K562 (cell line): Measurements from ENCODE around the gene PARD3. TPM values are rescaled to one million over a fixed set of nuclear protein-coding genes. Genes with fewer than 3 reads are reported as not detected.

Source experiments
- ARID4B ChIP-seq: sonication (generic); formaldehyde crosslinking; IDR thresholded peaks from 2 replicates; pipeline ENCODE4 v1.8.0; 2022; ENCODE audit warnings: mild to moderate bottlenecking, missing genetic modification reagents
- BCL6 ChIP-seq: fragments of 250-450 bp; sonication (Bioruptor Pico); IDR thresholded peaks from 2 replicates; pipeline ENCODE4 v1.4.0; 2020
- CTCFL ChIP-seq: IDR thresholded peaks from 2 replicates; pipeline ENCODE4 v1.6.1; 2011; ENCODE audit warnings: borderline replicate concordance, low read depth, mild to moderate bottlenecking, moderate library complexity, low read length; ENCODE audit not compliant: insufficient read depth, poor library complexity, severe bottlenecking
- E2F1 ChIP-seq: sonication (generic); formaldehyde crosslinking; IDR thresholded peaks from 2 replicates; pipeline ENCODE4 v1.8.1; 2023; ENCODE audit warnings: mild to moderate bottlenecking, missing genetic modification reagents, moderate library complexity
- ETV1 ChIP-seq: fragments of 450-650 bp; conservative IDR thresholded peaks from 2 replicates; pipeline ENCODE4 v1.6.1; 2016; ENCODE audit warnings: missing genetic modification characterization, control low read depth, low read depth, missing compliant biosample characterization
- FIP1L1 ChIP-seq: fragments of 200-400 bp; formaldehyde crosslinking; IDR thresholded peaks from 2 replicates; pipeline ENCODE4 v1.6.1; 2018; ENCODE audit warnings: mild to moderate bottlenecking, low read depth, low read length; ENCODE audit not compliant: poor library complexity, severe bottlenecking
- HLTF ChIP-seq: fragments of 450-650 bp; IDR thresholded peaks from 2 replicates; pipeline ENCODE4 v1.6.1; 2016
- KAT2B ChIP-seq: IDR thresholded peaks from one replicate; pipeline ENCODE4 v1.6.1; 2012; ENCODE audit warnings: low read depth, mild to moderate bottlenecking, control low read depth, inconsistent platforms, low read length, moderate library complexity
- KAT7 ChIP-seq: sonication (generic); formaldehyde crosslinking; IDR thresholded peaks from 2 replicates; pipeline ENCODE4 v1.8.0; 2022; ENCODE audit warnings: missing genetic modification reagents, mild to moderate bottlenecking, borderline replicate concordance
- MCM2 ChIP-seq: fragments of 450-650 bp; IDR thresholded peaks from 2 replicates; pipeline ENCODE4 v1.6.1; 2017; ENCODE audit warnings: low read depth, mild to moderate bottlenecking
- SMARCA5 ChIP-seq: fragments of 450-650 bp; IDR thresholded peaks from 2 replicates; pipeline ENCODE4 v1.6.1; 2016
- SP1 ChIP-seq: sonication (generic); formaldehyde crosslinking; IDR thresholded peaks from 2 replicates; pipeline ENCODE4 v1.8.1; 2022; ENCODE audit warnings: mild to moderate bottlenecking, missing genetic modification reagents
- SREBF1 ChIP-seq: fragments of 150-350 bp; IDR thresholded peaks from 2 replicates; pipeline ENCODE4 v1.6.1; 2014; ENCODE audit warnings: antibody characterized with exemption, low read depth, low read length, borderline replicate concordance
- SRSF1 ChIP-seq: fragments of 200-400 bp; formaldehyde crosslinking; IDR thresholded peaks from 2 replicates; pipeline ENCODE4 v1.6.1; 2017; ENCODE audit warnings: mild to moderate bottlenecking, low read depth, low read length, moderate library complexity
- TOE1 ChIP-seq, 2 experiments: fragments of 450-650 bp in 1 of 2; sonication (generic) in 1 of 2; formaldehyde crosslinking in 1 of 2; IDR thresholded peaks; 2 replicates each; pipeline versions ENCODE4 v1.7.1 to v1.8.0; 2016 to 2022; ENCODE audit warnings: borderline replicate concordance in 2 of 2, mild to moderate bottlenecking in 2 of 2, antibody characterized with exemption in 1 of 2, inconsistent platforms in 1 of 2, low read depth in 1 of 2, missing genetic modification reagents in 1 of 2, moderate library complexity in 1 of 2
- USF2 ChIP-seq: sonication (generic); formaldehyde crosslinking; IDR thresholded peaks from 2 replicates; pipeline ENCODE4 v1.5.0; 2020; ENCODE audit warnings: missing genetic modification reagents
- ZKSCAN8 ChIP-seq: fragments of 200-800 bp; sonication (Bioruptor generic); IDR thresholded peaks from 2 replicates; pipeline ENCODE4 v1.6.1; 2016; ENCODE audit warnings: missing genetic modification characterization, missing compliant biosample characterization
- ZNF395 ChIP-seq: fragments of 200-800 bp; sonication (Bioruptor generic); IDR thresholded peaks from 2 replicates; pipeline ENCODE4 v1.6.1; 2017; ENCODE audit warnings: missing genetic modification characterization, missing compliant biosample characterization
- polyA plus RNA-seq, 8 experiments: library from polyadenylated mRNA; depleted of rRNA in 4 of 8; stranded (reverse) in 5 of 8; unstranded in 3 of 8; fragments of >200 nt; fragmentation: Nextera tagmentation in 2 of 8; fragmentation: Illumina TruSeq in 1 of 8; extraction: Ambion mirVana in 2 of 8; extraction: Trizol in 1 of 8; gene quantifications; 2 replicates each; pipeline versions ENCODE4 v1.2.1 to v1.2.3, GENCODE V29; 2011 to 2014; ENCODE audit warnings: inconsistent platforms in 1 of 8, missing spikeins in 1 of 8
- total RNA-seq, 7 experiments: library from RNA; depleted of rRNA in 6 of 7; stranded (reverse); fragments of >200 nt in 6 of 7; fragmentation: Illumina TruSeq in 2 of 7; extraction: Trizol in 2 of 7; gene quantifications; 2 replicates each; pipeline versions ENCODE4 v1.2.1 to v1.2.3, GENCODE V29; 2011 to 2021; ENCODE audit warnings: low replicate concordance in 1 of 7

PARD3 gene
- total and polyA plus RNA-seq, 9 of the 15 experiments (the other 6 are each of a cell fraction or from before 2014, with no cell fraction given) = 2.7 to 11.7 (median 7.7) TPM

- no peak for TF ChIP-seq FIP1L1
- no peak for TF ChIP-seq KAT2B
- TF ChIP-seq ZKSCAN8 (CRISPR knock-in tag) = no peak
- TF ChIP-seq CTCFL = no peak
- TF ChIP-seq ARID4B = peak; percentile 35; the same call in 1 of the 2 replicates
- TF ChIP-seq TOE1 (IDR thresholded peaks at IDR 0.05; ENCODE audit: borderline replicate concordance) = no peak
- TF ChIP-seq TOE1 (CRISPR knock-in tag; IDR thresholded peaks at IDR 0.05; ENCODE audit: borderline replicate concordance, low read depth) = no peak
- no peak for TF ChIP-seq SREBF1
- peak; percentile 79 for TF ChIP-seq USF2 (CRISPR knock-in tag)
- TF ChIP-seq ETV1 (tag) = peak; percentile 28; the same call in 1 of the 2 replicates
- no peak for TF ChIP-seq E2F1 (CRISPR knock-in tag)
- TF ChIP-seq SP1 (CRISPR knock-in tag) = no peak
- no peak for TF ChIP-seq HLTF
- no peak for TF ChIP-seq MCM2
- TF ChIP-seq SRSF1 = no peak
- TF ChIP-seq ZNF395 (CRISPR knock-in tag) = no peak
- no peak for TF ChIP-seq BCL6
- TF ChIP-seq KAT7 (CRISPR knock-in tag) = no peak
- no peak for TF ChIP-seq SMARCA5
Observed at GRCh38 chr10:34791947-34792346, 23.1 kb downstream of the PARD3 start (continued).
